Measurements from ENCODE around the gene NSMCE1. TPM values are rescaled to one million over a fixed set of nuclear protein-coding genes. Genes with fewer than 3 reads are reported as not detected.
"Not testable (repeated sequence)": the region's sequence is repeated elsewhere in the genome, so short reads cannot be mapped to it uniquely, and the experiment has no call there.

The NSMCE1 gene
- total RNA-seq, 2 experiments from 2014 or later, result 95.8 to 106 TPM

GRCh38 chr16:27275394-27275793, 6.8 kb upstream of the NSMCE1 start:
- no peak overlapping the region for H3K4me3 Mint-ChIP-seq
- POLR2A ChIA-PET, result no interaction called here
- CTCF ChIA-PET, result interaction anchor here (0.6 to 2.8 kb wide), 4 partner anchors 14 to 55 kb away, joined by 3 to 7 read pairs (median 4); no protein-coding TSS in a partner anchor
- peak overlapping the region; percentile 31 for H3K27ac Mint-ChIP-seq
- H3K36me3 Mint-ChIP-seq (ENCODE audit: low read depth), result peaks cover 7% of the 10 kb centered on the region
- no peak for DNase-seq
- H3K4me1 Mint-ChIP-seq, result peaks cover 51% of the 10 kb centered on the region
- peaks cover 5% of the 10 kb centered on the region for H3K9me3 Mint-ChIP-seq
- no peaks in the 10 kb centered on the region for H3K27me3 Mint-ChIP-seq

GRCh38 chr16:27274424-27274874, 5.9 kb upstream of the NSMCE1 start:
- peak overlapping the region; percentile 88 for H3K27ac Mint-ChIP-seq
- peaks cover 61% of the 10 kb centered on the region for H3K4me1 Mint-ChIP-seq
- H3K4me3 Mint-ChIP-seq, result peak overlapping the region; percentile 40
- not testable (repeated sequence) for H3K9me3 Mint-ChIP-seq; H3K27me3 Mint-ChIP-seq; DNase-seq; H3K36me3 Mint-ChIP-seq (ENCODE audit: low read depth)
- ChIA-PET CTCF (interaction anchor here (0.6 to 2.8 kb wide), 12 partner anchors 10 to 95 kb away, joined by 3 to 7 read pairs (median 4); no protein-coding TSS in a partner anchor), POLR2A (interaction anchor here (0.6 to 1.6 kb wide), 6 partner anchors 8 to 101 kb away, joined by 3 to 9 read pairs (median 4); no protein-coding TSS in a partner anchor)

- Mint-ChIP-seq H3K36me3 (ENCODE audit: low read depth) (peaks cover 7% of the 10 kb centered on the region), H3K27ac (peak overlapping the region; percentile 88), H3K9me3 (peaks cover 8% of the 10 kb centered on the region), H3K4me1 (peaks cover 67% of the 10 kb centered on the region), H3K27me3 (no peaks in the 10 kb centered on the region), H3K4me3 (peak overlapping the region; percentile 40)
- DNase-seq, result peak; percentile 30
- POLR2A ChIA-PET, result interaction anchor here (0.6 to 1.6 kb wide), 5 partner anchors 39 to 100 kb away, joined by 3 to 9 read pairs (median 5); no protein-coding TSS in a partner anchor
- CTCF ChIA-PET, result interaction anchor here (0.6 to 2.8 kb wide), 17 partner anchors 8 to 107 kb away, joined by 3 to 7 read pairs (median 3); no protein-coding TSS in a partner anchor
Observed at GRCh38 chr16:27273670-27274423, 5.3 kb upstream of the NSMCE1 start.

- Mint-ChIP-seq H3K4me3 (peak overlapping the region; percentile 40), H3K27me3 (no peaks in the 10 kb centered on the region), H3K9me3 (peaks cover 8% of the 10 kb centered on the region), H3K36me3 (ENCODE audit: low read depth) (peaks cover 9% of the 10 kb centered on the region), H3K4me1 (peaks cover 70% of the 10 kb centered on the region), H3K27ac (peak overlapping the region; percentile 88)
- ChIA-PET POLR2A (interaction anchor here (0.6 to 1.6 kb wide), 2 partner anchors 9 to 39 kb away, joined by 3 to 5 read pairs; no protein-coding TSS in a partner anchor), CTCF (interaction anchor here (0.6 to 2.8 kb wide), 9 partner anchors 8 to 106 kb away, joined by 3 to 7 read pairs (median 4); no protein-coding TSS in a partner anchor)
- no peak for DNase-seq
Observed at GRCh38 chr16:27273330-27273669, 4.7 kb upstream of the NSMCE1 start.

GRCh38 chr16:27272697-27273096, 4.1 kb upstream of the NSMCE1 start:
- Mint-ChIP-seq H3K36me3 (ENCODE audit: low read depth) (peaks cover 13% of the 10 kb centered on the region), H3K4me1 (peaks cover 72% of the 10 kb centered on the region), H3K27ac (peak overlapping the region; percentile 91)
- not testable (repeated sequence) for H3K9me3 Mint-ChIP-seq, DNase-seq, H3K4me3 Mint-ChIP-seq, H3K27me3 Mint-ChIP-seq
- POLR2A ChIA-PET, result interaction anchor here (0.6 to 1.6 kb wide), 2 partner anchors 10 to 38 kb away, joined by 3 to 5 read pairs; no protein-coding TSS in a partner anchor
- CTCF ChIA-PET, result interaction anchor here (0.9 to 2.0 kb wide), 5 partner anchors 15 to 93 kb away, joined by 3 to 6 read pairs (median 4); no protein-coding TSS in a partner anchor

GRCh38 chr16:27272076-27272475, 3.5 kb upstream of the NSMCE1 start:
- H3K4me3 Mint-ChIP-seq, result no peak overlapping the region
- POLR2A ChIA-PET, result no interaction called here
- H3K27ac Mint-ChIP-seq, result peak overlapping the region; percentile 91
- H3K27me3 Mint-ChIP-seq, result no peaks in the 10 kb centered on the region
- CTCF ChIA-PET, result interaction anchor here (1.3 kb wide), 1 partner anchor 24 kb away, joined by 3 read pairs; no protein-coding TSS in a partner anchor
- no peak for DNase-seq
- peaks cover 77% of the 10 kb centered on the region for H3K4me1 Mint-ChIP-seq
- peaks cover 17% of the 10 kb centered on the region for H3K36me3 Mint-ChIP-seq (ENCODE audit: low read depth)
- H3K9me3 Mint-ChIP-seq, result peaks cover 8% of the 10 kb centered on the region

GRCh38 chr16:27270349-27270748, 1.8 kb upstream of the NSMCE1 start:
- Mint-ChIP-seq H3K4me1 (peaks cover 75% of the 10 kb centered on the region), H3K36me3 (ENCODE audit: low read depth) (peaks cover 25% of the 10 kb centered on the region), H3K27ac (peak overlapping the region; percentile 39), H3K9me3 (peaks cover 8% of the 10 kb centered on the region), H3K27me3 (no peaks in the 10 kb centered on the region), H3K4me3 (no peak overlapping the region)
- no peak for DNase-seq
- ChIA-PET POLR2A (no interaction called here), CTCF (interaction anchor here (0.8 to 1.7 kb wide), 4 partner anchors 8 to 36 kb away, joined by 3 to 6 read pairs (median 4); no protein-coding TSS in a partner anchor)

- Mint-ChIP-seq H3K4me1 (peaks cover 78% of the 10 kb centered on the region), H3K27ac (peak overlapping the region; percentile 97), H3K4me3 (peak overlapping the region; percentile 98), H3K27me3 (no peaks in the 10 kb centered on the region), H3K9me3 (peaks cover 8% of the 10 kb centered on the region), H3K36me3 (ENCODE audit: low read depth) (peaks cover 28% of the 10 kb centered on the region)
- ChIA-PET CTCF (interaction anchor here (0.8 to 2.4 kb wide), 4 partner anchors 9 to 35 kb away, joined by 3 to 7 read pairs (median 4); no protein-coding TSS in a partner anchor), POLR2A (no interaction called here)
- DNase-seq, result no peak
Observed at GRCh38 chr16:27269300-27270150, 953 bp upstream of the NSMCE1 start.

GRCh38 chr16:27267037-27267677, 1.4 kb downstream of the NSMCE1 start:
- ChIA-PET POLR2A (no interaction called here), CTCF (no interaction called here)
- Mint-ChIP-seq H3K27me3 (no peaks in the 10 kb centered on the region), H3K36me3 (ENCODE audit: low read depth) (peaks cover 49% of the 10 kb centered on the region), H3K9me3 (peaks cover 9% of the 10 kb centered on the region), H3K27ac (peak overlapping the region; percentile 97), H3K4me1 (peaks cover 76% of the 10 kb centered on the region), H3K4me3 (peak overlapping the region; percentile 98)
- DNase-seq, result no peak

GRCh38 chr16:27265982-27266381, 2.6 kb downstream of the NSMCE1 start:
- peaks cover 48% of the 10 kb centered on the region for H3K36me3 Mint-ChIP-seq (ENCODE audit: low read depth)
- H3K4me1 Mint-ChIP-seq, result peaks cover 71% of the 10 kb centered on the region
- DNase-seq, result no peak
- peaks cover 4% of the 10 kb centered on the region for H3K9me3 Mint-ChIP-seq
- H3K4me3 Mint-ChIP-seq, result no peak overlapping the region
- CTCF ChIA-PET, result interaction anchor here (1.4 kb wide), 1 partner anchor 15 kb away, joined by 4 read pairs; no protein-coding TSS in a partner anchor
- no peaks in the 10 kb centered on the region for H3K27me3 Mint-ChIP-seq
- POLR2A ChIA-PET, result no interaction called here
- H3K27ac Mint-ChIP-seq, result no peak overlapping the region

- Mint-ChIP-seq H3K4me1 (peaks cover 60% of the 10 kb centered on the region), H3K27me3 (no peaks in the 10 kb centered on the region), H3K36me3 (ENCODE audit: low read depth) (peaks cover 56% of the 10 kb centered on the region), H3K9me3 (peaks cover 2% of the 10 kb centered on the region), H3K27ac (no peak overlapping the region), H3K4me3 (no peak overlapping the region)
- no peak for DNase-seq
- ChIA-PET POLR2A (no interaction called here), CTCF (interaction anchor here (1.0 to 1.1 kb wide), 3 partner anchors 9 to 29 kb away, joined by 3 to 4 read pairs (median 3); no protein-coding TSS in a partner anchor)
Observed at GRCh38 chr16:27264151-27264550, 4.4 kb downstream of the NSMCE1 start.

- H3K9me3 Mint-ChIP-seq, POLR2A ChIA-PET, H3K27me3 Mint-ChIP-seq, DNase-seq, H3K27ac Mint-ChIP-seq, H3K4me3 Mint-ChIP-seq, CTCF ChIA-PET: not testable (repeated sequence)
- peaks cover 59% of the 10 kb centered on the region for H3K36me3 Mint-ChIP-seq (ENCODE audit: low read depth)
- peaks cover 62% of the 10 kb centered on the region for H3K4me1 Mint-ChIP-seq
Observed at GRCh38 chr16:27262904-27263423, 5.6 kb downstream of the NSMCE1 start.

All from activated CD4-positive, alpha-beta T cell treated with anti-CD3 and anti-CD28 coated beads, Interleukin-2, amount 10 ng/mL, durations not matched to agents 7 days and 5 days (primary cell).